Measurements from ENCODE around the gene STX8.

- no peak for TF ChIP-seq GATA2 (IDR thresholded peaks at IDR 0.05; ENCODE audit: low read depth, low read length)
- no peak for TF ChIP-seq GATA3 (IDR thresholded peaks at IDR 0.05; ENCODE audit: low read depth, low read length)
These were observed 161.1 kb downstream of the STX8 start for GRCh38 chr17:9414471-9414870.

All from SH-SY5Y (cell line).